HG02678 (cell line): Measurements from ENCODE around the gene GRID2IP.

Experiments used
- ATAC-seq: cut with Tn5 transposase; IDR thresholded peaks from one replicate; pipeline ENCODE4 v1.9.1; 2021; ENCODE audit warnings: mild to moderate bottlenecking, moderate library complexity; ENCODE audit not compliant: unreplicated experiment

GRID2IP gene

DNA sequence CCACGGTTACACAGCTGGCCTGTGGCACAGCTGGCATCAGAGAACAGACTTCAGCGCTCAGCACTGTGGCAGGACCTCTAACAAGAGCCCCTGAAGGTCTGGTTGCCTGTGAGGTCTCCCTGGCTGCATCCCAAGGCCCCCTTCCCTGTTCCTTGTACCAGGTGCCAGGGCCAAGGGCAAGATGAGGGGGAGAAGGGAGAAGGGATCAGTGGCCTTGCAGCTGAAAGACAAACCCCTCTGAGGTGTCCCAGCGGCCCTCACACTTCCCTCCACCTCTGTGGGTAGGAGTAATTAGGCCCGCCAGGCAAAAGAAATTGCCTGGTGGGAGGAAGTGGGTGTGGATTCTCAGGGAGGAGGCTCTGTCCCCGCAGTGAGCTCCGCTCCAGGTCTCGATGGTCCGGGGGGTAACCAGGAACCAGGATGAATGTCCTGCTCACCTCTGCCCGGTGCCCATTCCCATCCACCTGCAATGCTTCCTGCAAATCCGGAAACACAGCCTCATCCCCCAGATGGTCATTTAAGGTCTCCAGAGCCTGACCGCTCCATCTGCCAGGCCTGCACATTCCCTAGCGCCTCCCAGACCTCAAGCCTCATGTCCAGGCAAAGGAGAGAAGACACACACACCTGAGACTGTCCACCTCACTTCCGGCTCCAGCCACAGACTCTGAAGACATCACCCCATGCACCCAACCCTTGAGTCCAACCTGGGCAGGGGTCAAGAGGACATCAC lies 22.7 kb downstream of the GRID2IP start:
- no peak for ATAC-seq

DNA sequence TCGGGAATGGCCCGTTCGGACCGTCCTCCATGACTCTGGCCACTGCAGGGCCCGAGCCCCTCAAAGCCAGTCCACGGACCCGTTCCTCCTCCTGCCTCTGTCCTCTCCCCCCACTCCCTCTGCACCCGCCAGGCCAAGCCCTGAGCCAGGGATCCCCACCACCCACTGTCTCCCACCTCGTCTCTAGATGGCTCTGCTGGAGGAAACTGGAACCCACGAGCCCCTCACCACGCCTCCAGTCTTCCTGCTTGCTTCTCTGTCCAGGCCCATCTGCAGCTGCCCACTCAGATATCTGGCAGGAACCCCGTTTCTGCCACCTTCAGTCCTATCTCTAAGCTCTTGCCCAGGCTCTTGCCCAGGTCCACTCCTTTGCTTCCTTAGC lies 24.3 kb downstream of the GRID2IP start:
- ATAC-seq, result no peak

DNA sequence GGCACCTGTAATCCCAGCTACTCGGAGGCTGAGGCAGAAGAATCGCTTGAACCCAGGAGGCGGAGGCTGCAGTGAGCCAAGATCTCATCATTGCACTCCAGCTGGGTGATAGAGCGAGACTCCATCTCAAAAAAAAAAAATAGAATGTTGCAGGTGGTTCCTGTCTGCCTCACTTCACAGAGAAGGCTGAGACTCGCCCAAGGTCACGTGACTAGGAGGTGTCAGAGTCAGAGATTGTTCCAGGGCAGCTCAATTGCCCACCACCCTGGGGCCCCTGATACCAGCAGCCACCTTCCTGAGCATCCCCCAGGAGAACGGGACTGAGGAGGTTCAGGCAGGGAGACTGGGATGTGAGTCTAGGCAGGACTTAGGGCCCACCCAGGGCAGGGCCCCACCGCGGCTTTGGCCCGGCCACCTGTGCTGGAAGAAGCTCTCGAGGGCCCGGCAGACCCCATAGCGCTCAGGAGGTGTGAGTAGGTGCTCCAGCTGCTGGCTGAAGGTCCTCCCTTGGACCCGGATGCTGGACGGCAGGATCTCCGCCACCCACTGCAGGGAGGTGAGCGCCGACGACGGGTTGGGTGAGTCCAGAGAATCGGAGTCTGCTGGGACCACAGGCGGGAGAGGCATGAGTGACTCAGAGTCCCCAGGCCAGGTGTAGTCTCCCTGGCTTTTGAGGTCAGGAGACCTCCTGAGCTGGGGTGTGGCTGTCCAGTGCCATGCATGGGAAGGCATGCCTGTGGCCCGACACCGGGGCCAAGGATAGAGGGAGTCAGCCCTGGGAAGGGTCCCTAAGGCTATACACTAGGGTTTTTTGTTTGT lies 30.9 kb downstream of the GRID2IP start:
- no peak for ATAC-seq

DNA sequence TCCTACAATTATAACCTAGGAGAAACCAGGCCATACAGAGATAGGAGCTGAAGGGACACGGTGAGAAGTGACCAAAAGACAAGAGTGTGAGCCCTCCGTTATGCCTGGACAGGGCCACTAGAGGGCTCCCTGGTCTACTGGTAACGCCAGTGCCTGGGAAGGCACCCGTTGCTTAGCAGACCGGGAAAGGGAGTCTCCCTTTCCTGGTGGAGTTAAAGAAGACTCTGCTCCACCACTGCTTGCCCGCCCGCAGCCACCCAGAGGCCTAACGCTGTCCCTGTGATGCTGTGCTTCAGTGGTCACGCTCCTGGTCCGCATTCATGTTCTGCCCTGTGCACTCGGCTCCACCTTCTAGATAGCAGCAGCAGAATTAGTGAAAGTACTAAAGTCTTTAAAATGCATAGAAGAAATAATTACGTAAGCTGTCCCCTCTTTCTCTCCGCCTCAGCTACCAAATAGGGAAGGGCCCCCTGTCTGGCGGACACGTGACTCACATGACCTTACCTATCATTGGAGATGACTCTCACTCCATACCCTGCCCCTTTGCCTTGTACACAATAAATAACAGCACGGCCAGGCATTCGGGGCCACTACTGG lies 34.8 kb downstream of the GRID2IP start:
- ATAC-seq, result peak; percentile 42

DNA sequence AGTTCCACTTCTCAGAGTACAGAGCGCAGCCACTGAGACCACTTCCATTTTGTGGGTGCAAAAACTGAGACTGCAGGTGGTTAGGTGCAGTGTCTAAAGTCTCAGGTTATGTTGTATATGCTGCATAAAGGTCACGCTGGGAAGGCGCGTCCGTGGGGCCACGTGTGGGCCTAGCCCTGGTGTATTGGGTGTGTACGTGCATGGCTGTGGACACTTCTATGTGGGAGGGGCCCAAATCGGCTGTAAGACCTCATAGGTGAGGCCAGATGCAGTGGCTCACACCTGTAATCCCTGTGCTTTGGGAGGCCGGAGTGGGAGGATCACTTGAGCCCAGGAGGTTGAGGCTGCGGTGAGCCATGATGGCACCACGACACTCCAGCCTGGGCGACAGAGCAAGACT lies 37.7 kb downstream of the GRID2IP start:
- no peak for ATAC-seq

DNA sequence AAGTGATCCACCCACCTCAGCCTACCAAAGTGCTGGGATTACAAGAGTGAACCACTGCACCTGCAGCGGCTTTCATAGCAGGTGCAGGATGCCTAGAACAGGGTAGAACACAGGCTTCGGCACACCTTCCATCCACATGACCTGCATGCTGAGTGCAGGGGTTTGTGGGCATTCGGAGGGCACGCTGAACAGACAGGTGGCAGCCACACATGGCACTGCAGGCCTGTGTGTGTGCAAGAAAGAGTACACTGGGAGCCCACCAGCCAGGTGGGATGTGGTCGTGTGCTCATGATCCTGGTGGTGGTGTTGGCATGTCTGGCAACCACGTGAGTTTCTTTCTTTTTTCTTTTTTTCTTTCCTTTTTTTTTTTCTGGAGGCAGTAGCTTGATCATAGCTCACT lies 38.4 kb downstream of the GRID2IP start:
- no peak for ATAC-seq

DNA sequence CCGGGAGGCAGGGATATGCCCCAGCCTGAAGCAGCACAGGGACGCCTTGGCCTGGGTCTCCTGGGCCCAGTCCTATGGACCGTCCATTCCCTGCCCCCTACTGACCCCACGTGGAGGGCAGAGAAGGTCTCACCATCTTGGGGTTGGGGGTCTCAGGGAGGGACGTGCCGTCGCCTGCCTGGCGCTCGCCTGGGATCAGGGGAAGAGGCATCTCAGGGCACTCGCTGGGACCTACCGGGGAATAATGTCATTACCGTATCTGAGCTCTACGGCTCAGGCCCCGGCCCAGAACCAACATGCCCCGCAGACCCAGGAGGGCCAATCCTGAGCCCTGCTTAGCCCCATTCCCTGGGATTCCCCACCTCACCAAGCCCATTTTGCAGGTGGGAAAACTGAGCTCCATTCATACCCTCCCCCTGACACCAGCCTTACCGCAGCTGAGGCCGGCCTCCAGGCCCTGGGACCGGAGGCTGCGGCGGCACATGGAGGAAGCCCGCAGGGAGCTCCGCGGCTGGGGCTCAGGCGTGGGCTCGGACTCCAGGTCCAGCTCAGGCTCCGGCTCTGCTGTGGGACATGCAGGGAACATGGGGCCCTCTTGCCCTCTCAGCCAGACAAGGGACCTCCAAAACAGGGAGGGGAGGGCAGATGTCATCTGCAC lies 40.7 kb downstream of the GRID2IP start:
- no peak for ATAC-seq

DNA sequence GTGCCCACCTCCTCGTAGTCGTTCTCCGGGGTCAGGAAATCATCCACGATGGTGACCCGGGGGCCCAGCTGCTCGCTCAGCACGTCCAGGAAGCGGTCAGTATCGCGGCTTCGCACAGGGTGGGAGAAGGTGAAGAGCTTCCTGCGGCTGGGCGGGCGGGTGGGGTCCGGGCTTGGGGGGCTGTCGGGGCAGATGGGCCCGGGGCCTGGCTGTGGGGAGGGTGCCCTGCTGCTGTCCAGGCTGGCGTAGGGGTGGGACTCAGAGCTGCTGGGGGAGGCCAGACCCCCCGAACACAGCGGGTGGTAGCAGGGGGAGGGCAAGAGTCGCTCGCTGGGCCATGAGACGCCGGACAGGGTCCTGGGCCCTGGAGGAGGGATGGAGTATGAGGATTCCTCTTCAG lies 42.3 kb downstream of the GRID2IP start:
- no peak for ATAC-seq

DNA sequence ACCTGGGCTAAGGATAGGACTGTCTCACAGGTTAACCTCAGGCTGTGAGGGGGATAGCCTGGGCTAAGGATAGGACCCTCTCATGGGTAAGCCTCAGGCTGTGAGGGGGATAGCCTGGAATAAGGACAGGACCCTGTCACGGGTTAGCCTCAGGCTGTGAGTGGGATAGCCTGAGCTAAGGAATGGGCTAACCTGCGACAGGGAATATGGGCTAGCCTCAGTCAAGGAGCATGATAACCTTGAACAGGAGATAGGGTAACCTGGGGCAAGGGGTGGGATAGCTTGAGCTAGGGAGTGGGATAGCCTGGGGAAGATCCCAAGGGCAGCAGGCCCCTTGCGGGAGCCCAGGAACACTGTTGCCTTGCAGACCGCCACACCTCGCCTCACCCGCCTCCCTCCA lies 42.7 kb downstream of the GRID2IP start:
- ATAC-seq, result no peak

DNA sequence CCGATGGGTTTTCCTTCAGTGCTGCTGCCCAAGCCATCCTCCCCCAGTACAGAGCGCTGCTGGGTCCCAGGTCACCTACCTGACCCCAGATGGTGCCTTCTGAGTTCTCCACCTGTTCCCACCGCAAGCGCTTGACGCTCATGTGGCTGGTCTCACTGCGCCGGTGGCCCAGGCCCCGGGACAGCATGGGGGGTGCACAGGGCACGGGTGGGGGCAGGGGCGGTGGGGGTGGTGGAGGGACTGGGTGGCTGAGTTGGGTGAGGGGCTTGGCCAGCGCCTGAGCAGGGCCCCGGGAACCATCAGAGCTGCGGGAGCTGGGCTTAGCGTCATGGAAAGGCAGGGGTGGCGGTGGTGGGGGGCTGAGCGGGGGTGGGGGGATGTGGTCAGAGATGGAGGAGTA lies 43.4 kb downstream of the GRID2IP start:
- ATAC-seq, result no peak

DNA sequence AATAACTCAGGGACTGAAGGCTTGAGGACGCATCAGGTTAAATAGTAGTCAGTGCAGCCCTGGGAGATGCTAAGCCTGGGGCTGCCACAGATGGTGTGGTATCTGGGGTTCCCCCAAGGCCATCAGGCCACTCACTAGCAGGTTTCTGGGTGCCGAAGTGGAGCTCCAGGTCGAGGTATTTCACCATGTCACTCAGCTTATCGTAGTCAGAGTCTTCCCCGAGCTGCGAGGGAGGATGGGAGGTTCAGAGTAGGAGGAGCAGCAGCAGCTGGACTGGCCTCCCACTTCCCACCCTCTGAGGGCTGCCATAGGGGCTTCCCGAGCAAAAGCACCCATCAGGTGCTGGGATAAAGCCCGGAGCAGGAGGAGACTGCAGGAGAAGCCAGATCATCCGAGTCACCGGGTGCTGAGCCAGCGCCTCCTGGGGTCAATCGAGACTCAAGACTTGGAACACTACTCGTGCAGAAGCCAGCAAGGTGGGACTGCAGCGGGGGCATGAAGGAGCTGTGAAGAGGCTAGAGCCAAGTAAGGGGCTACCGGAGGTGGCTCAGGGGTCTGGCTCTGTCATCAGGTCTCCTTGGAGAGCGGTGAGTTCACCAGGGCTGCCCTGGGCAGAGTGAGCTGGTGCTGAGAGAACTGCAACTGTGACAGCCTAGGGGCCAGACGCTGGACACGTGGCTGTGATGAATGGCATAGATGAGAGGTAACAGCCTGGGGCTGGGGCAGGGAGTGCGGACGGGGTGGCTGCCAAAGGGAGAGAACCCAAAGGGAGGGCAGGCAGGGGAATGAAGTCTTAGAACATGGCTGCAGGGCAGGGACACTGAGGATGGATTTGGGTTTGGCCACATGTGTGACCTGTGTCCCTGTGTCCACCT lies 45.3 kb downstream of the GRID2IP start:
- no peak for ATAC-seq

DNA sequence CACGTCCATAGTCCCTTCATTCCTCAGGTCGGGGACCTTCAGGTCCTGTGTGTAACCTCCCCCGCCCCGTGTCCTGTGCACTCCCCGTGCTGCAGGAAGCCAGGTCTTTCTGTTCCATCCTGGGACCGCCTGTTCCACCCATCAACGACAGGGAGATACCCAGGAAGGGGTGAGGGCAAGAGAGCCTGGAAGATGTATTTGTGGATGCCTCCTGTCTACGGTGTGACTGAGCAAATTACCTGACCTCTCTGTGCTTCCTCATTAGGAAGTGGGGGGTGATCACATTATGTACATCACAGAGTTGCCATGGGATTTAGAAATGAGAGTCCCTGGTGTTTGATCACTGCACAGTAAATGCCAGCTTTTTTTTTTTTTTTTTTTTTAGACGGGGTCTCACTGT lies 46.3 kb downstream of the GRID2IP start:
- ATAC-seq, result no peak

DNA sequence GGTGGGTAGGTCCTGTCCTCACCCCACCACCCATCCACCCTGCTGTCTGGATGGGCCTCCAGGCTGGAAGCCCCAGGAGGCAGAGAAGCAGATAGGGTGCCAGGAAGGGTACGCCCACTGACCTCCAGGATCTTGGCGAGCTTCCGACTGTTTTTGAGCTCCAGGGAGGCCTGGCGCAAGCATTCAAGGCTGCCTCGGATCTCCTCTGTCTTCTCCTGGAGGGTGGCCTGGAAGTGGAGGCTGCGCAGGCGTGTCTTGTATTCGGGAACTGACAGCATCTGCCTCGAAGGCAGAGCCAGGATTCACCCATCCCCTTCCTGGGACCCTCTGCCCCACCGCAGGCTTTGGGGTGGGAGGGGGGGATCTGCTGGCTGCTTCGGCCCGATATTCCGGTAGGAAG lies 48.4 kb downstream of the GRID2IP start:
- no peak for ATAC-seq

DNA sequence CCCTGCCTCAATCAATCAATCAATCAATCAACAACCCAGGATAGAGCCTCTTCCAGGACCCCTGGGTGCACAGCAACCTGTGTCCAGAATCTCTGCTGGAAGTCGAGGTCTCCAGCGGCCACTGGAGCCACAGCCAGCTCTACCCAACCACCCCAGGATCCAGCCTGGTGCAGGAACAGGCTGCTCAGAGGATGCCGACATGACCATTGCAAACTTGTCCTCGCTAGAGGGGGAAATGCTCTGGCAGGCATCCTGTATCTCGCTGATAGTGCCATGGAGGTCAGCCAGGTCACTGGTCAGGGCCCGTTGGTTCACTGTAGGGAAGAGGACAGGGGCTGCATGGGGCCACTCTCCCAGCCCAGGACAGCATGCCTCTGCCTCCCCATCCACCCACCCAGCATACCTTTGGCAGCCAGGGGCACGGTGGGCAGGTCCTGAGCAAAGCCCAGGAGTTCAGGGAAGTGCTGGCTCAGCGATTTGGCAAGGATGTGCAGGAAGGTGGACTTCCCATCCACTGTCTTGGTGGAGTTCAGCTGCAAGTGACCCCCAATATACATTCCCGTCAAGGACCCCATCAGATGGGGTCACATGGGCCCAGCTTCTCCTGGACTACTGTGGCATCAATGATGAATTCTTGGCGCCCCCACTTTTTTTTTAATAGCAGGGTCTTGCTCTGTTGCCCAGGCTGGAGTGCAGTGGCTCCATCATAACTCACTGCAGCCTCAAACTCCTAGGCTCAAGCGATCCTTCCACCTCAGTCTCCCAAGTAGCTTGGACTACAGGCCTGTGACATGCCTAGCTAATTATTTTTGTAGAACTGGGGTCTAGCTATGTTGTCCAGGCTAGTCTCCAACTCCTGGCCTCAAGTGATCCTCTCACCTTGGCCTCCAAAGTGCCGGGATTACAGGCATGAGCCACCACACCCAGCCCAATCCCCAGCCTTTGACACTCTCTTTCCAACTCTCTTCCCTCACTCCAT lies 49.4 kb downstream of the GRID2IP start:
- no peak for ATAC-seq

DNA sequence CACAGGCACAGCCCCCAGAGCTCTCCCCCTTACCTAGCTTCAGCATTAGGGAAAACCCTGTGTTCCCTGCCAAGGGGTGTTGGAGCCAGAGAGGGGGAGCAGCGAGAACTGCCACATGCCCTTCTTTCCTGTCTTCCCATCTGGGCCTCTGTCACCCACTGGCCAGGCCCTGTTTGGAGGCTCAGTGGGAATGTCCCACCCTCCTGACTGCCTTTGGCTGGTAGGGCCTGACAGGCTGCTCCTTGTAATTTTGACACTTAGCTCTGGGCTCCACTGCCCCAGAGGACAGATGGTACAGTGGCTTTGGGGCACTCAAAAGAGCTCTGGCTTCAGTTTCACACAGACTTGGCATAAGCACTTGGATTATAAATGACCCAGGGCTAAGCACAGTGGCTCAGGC lies 50.6 kb downstream of the GRID2IP start:
- no peak for ATAC-seq

DNA sequence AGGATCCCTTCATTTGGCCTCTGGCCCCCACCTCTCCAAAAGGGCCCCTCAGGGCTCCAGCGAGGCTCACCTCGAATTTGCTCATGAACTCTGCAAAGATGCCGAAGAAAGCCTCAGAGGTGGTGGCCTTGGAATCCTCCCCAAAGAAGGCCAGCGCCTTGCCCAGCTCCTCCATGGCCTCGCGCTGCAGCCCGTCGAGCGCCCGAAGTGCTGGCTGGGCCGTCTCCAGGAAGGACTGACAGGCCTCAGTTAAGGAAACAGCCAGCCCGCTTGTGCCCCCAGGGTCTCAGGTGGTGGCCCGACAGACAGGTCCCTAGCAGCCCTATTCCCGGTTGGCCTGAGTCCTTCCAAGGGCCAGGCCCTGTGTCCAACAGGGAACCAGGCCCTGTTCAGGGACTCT lies 53.3 kb downstream of the GRID2IP start:
- no peak for ATAC-seq

DNA sequence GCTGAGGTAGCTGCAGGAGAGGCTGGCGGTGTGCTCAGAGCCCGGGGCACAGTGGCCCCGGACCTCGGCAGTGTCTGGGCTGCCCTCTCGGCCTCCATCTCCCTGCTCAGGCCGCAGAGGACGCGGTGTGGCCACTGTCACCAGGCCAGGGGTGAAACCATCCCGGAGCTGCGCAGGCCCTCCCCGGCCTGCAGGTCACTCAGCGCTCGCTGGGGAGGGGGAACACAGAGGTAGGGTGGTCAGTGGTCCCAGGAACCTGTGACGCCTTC lies 53.7 kb downstream of the GRID2IP start:
- no peak for ATAC-seq

DNA sequence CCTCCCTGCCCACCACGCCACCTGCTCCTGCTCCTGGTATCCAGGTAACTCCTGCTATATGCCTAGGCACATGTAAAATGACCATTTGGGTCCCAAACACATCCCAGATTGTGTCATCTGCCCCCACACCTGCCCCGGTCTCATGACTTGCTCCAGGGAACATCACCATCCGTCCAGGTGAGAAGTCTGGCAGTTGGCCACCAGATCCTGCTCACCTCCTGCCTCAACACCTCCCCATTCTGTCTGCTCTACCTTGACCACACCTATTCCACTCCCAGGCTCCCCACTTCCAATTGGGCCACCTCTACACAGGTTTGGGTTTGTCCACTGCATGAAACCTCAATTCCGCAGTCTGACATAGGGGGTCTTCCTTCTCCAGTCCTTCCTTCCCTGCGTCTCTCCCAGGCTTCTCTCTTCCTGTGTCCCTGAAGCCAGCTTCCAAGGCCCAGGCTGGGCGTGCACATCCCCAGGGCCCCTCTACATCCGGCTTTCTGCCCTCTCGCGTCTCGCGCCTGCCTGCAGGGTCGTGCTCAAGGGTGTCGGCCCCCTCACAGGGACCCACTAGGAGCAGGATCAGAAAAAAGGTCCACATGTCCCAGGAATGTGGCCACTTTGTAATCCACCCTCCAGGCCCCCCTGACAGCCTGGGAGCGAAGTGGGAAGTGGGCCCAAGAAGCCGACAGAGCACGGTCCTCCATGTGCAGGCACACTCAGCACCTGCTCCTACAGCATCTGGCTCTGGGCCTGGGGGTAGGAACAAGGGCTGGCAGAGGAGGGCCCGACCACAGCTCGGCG lies 54.2 kb downstream of the GRID2IP start:
- no peak for ATAC-seq
